IPS-15b (cell line): ENCODE measurements around the gene FGF11.
"Not testable (repeated sequence)": the region's sequence is repeated elsewhere in the genome, so short reads cannot be mapped to it uniquely, and the experiment has no call there.

ENCODE experiments used
- H3K27me3 ChIP-seq: one replicate; pipeline ENCODE4 v1.6.1; 2013; ENCODE audit warnings: low read length; ENCODE audit not compliant: control insufficient read depth, insufficient read depth
- H3K36me3 ChIP-seq: one replicate; pipeline ENCODE4 v1.6.1; 2013; ENCODE audit warnings: low read length; ENCODE audit not compliant: control insufficient read depth, insufficient read depth
- H3K4me1 ChIP-seq: one replicate; pipeline ENCODE4 v1.6.1; 2013; ENCODE audit warnings: mild to moderate bottlenecking, low read length; ENCODE audit not compliant: control insufficient read depth, insufficient read depth
- H3K4me3 ChIP-seq: one replicate; pipeline ENCODE4 v1.5.1; 2013; ENCODE audit warnings: low read depth, low read length
- H3K9ac ChIP-seq: one replicate; pipeline ENCODE4 v1.6.1; 2013; ENCODE audit warnings: low read depth, mild to moderate bottlenecking, low read length
- H3K9me3 ChIP-seq: one replicate; pipeline ENCODE4 v1.6.1; 2013; ENCODE audit warnings: mild to moderate bottlenecking, low read length; ENCODE audit not compliant: control insufficient read depth, insufficient read depth

Gene FGF11

GRCh38 chr17:7481275-7481674 is 42.0 kb downstream of the FGF11 start, which contains the start of gene SLC35G6:
Gene SLC35G6, plus strand, starts transcription at chr17:7481446. Its CDS starts 71 bp downstream, at chr17:7481517.
- H3K27me3 ChIP-seq, H3K9ac ChIP-seq, H3K9me3 ChIP-seq, H3K36me3 ChIP-seq, H3K4me3 ChIP-seq: not testable (repeated sequence)
- H3K4me1 ChIP-seq, result peaks cover 13% of the 10 kb centered on the region

- H3K4me3 ChIP-seq, H3K9me3 ChIP-seq, H3K4me1 ChIP-seq, H3K36me3 ChIP-seq, H3K9ac ChIP-seq, H3K27me3 ChIP-seq: not testable (repeated sequence)
Measured at GRCh38 chr17:7481842-7482741, 42.8 kb downstream of the FGF11 start.

GRCh38 chr17:7482742-7483088 is 43.4 kb downstream of the FGF11 start:
- peak overlapping the region; percentile 97 for H3K9ac ChIP-seq
- not testable (repeated sequence) for H3K36me3 ChIP-seq, H3K9me3 ChIP-seq, H3K27me3 ChIP-seq, H3K4me1 ChIP-seq
- peak overlapping the region; percentile 71 for H3K4me3 ChIP-seq

DNA sequence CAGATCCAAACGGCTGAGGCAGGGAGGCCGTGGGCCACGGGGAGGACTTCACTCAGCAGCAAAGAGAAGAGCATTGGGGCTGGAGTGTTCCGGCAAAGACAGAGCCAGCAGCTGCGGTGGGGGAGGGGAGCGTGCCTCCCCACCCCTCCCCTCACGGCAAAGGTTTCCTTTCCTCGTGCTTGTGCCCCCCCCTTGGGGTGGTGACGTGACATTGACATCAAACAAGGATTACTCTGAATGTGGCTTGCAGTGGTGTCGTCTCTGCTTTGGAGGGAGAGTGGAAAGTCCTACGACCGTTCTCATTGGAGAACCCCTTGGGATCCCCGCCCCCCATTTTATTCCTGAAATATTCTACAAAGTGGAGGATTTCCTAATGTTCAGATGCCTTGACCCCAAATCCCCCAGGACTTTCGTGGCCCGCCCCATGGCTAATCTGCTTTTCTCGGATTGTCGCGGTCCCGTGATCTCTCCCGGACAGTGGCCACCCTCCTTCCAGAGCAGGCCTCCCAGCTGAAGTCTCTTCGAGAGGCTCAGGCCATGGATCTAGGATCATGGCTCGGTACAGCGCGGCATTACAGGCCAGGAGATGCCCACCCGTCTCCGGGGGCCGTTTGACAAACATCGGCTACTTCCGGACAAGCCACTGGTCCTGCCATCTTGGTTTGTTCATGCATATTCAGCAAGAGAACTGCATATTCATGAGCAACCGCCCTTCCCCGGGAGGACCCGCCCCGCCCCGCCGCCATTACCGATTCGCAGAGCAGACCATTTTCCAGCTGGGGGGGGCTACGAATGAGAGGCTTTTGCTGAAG is 44.1 kb downstream of the FGF11 start:
- no peaks in the 10 kb centered on the region for H3K27me3 ChIP-seq
- H3K9me3 ChIP-seq, result no peaks in the 10 kb centered on the region
- peak overlapping the region; percentile 97 for H3K9ac ChIP-seq
- peak overlapping the region; percentile 71 for H3K4me3 ChIP-seq
- peaks cover 3% of the 10 kb centered on the region for H3K4me1 ChIP-seq
- peaks cover 2% of the 10 kb centered on the region for H3K36me3 ChIP-seq

DNA sequence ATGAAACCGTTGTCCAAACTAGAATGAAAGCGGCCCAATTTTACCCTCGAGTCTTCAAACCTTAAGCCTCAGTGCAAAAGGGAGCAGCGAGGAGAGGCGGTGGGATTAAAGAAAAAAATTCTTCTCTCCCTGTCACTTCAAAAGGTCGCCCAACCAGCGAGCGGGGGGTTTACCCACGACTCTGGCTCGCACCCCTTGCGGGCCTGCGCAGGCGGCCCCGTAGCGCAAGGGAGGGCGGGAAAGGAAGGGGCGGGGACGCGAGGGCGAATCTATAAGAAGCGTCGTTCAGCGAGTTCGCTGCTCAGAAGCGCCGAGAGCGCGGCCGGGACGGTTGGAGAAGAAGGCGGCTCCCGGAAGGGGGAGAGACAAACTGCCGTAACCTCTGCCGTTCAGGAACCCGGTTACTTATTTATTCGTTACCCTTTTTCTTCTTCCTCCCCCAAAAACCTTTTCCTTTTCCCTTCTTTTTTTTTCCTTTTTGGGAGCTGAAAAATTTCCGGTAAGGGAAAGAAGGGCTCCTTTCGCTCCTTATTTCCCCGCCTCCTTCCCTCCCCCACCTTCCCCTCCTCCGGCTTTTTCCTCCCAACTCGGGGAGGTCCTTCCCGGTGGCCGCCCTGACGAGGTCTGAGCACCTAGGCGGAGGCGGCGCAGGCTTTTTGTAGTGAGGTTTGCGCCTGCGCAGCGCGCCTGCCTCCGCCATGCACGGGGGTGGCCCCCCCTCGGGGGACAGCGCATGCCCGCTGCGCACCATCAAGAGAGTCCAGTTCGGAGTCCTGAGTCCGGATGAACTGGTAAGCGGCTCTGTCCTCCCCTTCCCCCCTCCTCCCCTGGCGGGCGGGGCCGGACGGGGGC is 45.0 kb downstream of the FGF11 start, which contains the start of gene POLR2A:
Gene POLR2A (plus strand): TSS at position 300 of the 852 bp plus-strand sequence.
- Histone ChIP-seq H3K4me1 (peaks cover 3% of the 10 kb centered on the region), H3K9ac (peak within 1 kb of the TSS; percentile 97), H3K9me3 (no peaks in the 10 kb centered on the region), H3K4me3 (peak within 1 kb of the TSS; percentile 71), H3K27me3 (no peaks in the 10 kb centered on the region), H3K36me3 (peaks cover 2% of the 10 kb centered on the region)

DNA sequence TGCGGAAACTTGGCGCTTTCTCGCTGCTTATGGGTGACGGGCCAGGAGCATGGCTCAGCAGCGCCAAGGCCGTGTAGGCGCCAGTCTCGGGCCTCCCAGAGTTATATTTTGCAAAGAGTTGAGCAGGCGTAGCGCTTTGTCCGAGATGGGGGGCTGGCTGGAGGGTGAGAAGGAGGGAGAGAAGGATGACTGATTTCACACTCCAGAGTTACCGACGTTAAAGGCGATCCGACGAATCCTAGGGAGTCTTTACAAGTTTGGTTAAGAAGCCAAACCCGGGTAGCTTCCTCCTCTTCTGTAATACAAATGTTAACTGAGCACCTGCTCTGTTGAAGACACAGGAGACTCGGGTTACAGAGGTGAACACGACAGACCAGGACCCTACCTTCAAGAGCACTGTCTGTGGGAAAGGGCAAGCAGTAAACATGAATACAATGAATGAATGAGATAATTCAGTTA is 45.6 kb downstream of the FGF11 start:
- Histone ChIP-seq H3K4me1 (peaks cover 3% of the 10 kb centered on the region), H3K9ac (peak overlapping the region; percentile 55), H3K9me3 (no peaks in the 10 kb centered on the region), H3K36me3 (peaks cover 2% of the 10 kb centered on the region), H3K27me3 (no peaks in the 10 kb centered on the region), H3K4me3 (peak overlapping the region; percentile 71)

- no peaks in the 10 kb centered on the region for H3K27me3 ChIP-seq
- H3K9me3 ChIP-seq, result no peaks in the 10 kb centered on the region
- peaks cover 2% of the 10 kb centered on the region for H3K36me3 ChIP-seq
- H3K4me1 ChIP-seq, result peaks cover 3% of the 10 kb centered on the region
- peak overlapping the region; percentile 14 for H3K4me3 ChIP-seq
- H3K9ac ChIP-seq, result no peak overlapping the region
Measured at GRCh38 chr17:7486181-7486580, 46.9 kb downstream of the FGF11 start.

DNA sequence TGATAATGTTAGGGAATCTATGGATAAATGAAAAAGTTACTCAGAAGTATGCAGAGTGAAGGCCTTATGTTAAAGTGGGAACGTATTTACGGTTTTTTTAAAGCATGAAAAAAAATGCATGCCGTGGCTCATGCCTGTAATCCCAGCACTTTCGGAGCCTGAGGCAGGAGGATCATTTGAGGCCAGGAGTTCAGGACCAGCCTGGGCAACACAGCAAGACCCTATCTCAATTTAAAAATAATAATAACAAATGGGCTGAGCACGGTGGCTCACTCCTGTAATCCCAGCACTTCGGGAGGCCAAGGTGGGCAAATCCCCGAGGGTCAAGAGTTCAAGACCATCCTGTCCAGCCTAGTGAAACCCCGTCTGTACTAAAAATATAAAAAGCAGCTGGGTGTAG is 50.8 kb downstream of the FGF11 start:
- Histone ChIP-seq H3K36me3 (peaks cover 6% of the 10 kb centered on the region), H3K4me1 (no peaks in the 10 kb centered on the region)

DNA sequence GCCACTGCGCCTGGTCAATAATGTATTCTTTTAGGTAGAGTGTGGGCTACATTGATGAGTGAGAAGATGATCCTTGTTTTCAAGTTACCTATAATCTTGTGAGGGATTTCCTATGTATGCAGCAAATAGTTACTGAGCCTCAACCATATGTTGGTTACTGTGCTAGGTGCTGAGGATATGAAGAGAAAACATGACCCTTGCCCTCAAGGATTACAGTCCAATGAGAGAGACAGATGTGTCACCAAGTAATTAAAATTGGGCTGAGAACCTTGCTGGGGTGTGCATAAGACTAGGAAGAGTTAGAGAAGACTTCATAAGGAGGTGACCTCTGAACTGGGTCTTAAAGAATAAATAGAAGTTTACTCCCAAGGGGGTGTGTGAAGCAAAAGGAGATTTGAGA is 52.3 kb downstream of the FGF11 start:
- Histone ChIP-seq H3K36me3 (peaks cover 20% of the 10 kb centered on the region), H3K9me3 (no peaks in the 10 kb centered on the region), H3K27me3 (no peaks in the 10 kb centered on the region), H3K9ac (no peak overlapping the region), H3K4me1 (no peaks in the 10 kb centered on the region), H3K4me3 (no peak overlapping the region)

More for the DNA sequence above, 50.8 kb downstream of the FGF11 start:
- Histone ChIP-seq H3K4me3 (no peak overlapping the region), H3K9me3 (no peaks in the 10 kb centered on the region), H3K27me3 (no peaks in the 10 kb centered on the region), H3K9ac (no peak overlapping the region)

GRCh38 chr17:7493941-7494340 is 54.6 kb downstream of the FGF11 start:
- H3K9ac ChIP-seq, result no peak overlapping the region
- H3K4me1 ChIP-seq, result no peaks in the 10 kb centered on the region
- peaks cover 39% of the 10 kb centered on the region for H3K36me3 ChIP-seq
- H3K9me3 ChIP-seq, result no peaks in the 10 kb centered on the region
- H3K27me3 ChIP-seq, result no peaks in the 10 kb centered on the region
- no peak overlapping the region for H3K4me3 ChIP-seq
